Measurements from ENCODE around the gene LMBR1.

- TF ChIP-seq SUZ12 (IDR thresholded peaks at IDR 0.05; ENCODE audit: extremely low read depth, insufficient read depth, insufficient read length) (no peak), YY1 (IDR thresholded peaks at IDR 0.05; ENCODE audit: insufficient read depth, insufficient read length) (no peak), ZNF274 (IDR thresholded peaks at IDR 0.05; ENCODE audit: low read depth, low read length) (no peak)
These were observed 65.3 kb downstream of the LMBR1 start for GRCh38 chr7:156827587-156828203.

All from NT2/D1 (cell line).